SH-SY5Y (cell line): Measurements from ENCODE around the gene LRRC15.

Experiments
- GATA2 ChIP-seq: IDR thresholded peaks from 2 replicates; pipeline ENCODE4 v1.6.1; 2011; ENCODE audit warnings: mild to moderate bottlenecking, low read depth, low read length
- GATA3 ChIP-seq: IDR thresholded peaks from 2 replicates; pipeline ENCODE4 v1.6.1; 2011; ENCODE audit warnings: low read depth, mild to moderate bottlenecking, low read length, moderate library complexity

The LRRC15 gene

GRCh38 chr3:194379651-194380050 lies 10.1 kb upstream of the LRRC15 start:
- TF ChIP-seq GATA2, result no peak
- TF ChIP-seq GATA3, result no peak

- TF ChIP-seq GATA2 (no peak), GATA3 (no peak)
These were observed 9.7 kb upstream of the LRRC15 start for GRCh38 chr3:194379231-194379630.

GRCh38 chr3:194377708-194378107 lies 8.2 kb upstream of the LRRC15 start:
- no peak for TF ChIP-seq GATA2

- TF ChIP-seq GATA3 (no peak), GATA2 (no peak)
These were observed 6.7 kb upstream of the LRRC15 start for GRCh38 chr3:194376241-194376560.

- no peak for TF ChIP-seq GATA2
These were observed 6.1 kb upstream of the LRRC15 start for GRCh38 chr3:194375473-194376240.

GRCh38 chr3:194374935-194375334 lies 5.4 kb upstream of the LRRC15 start:
- TF ChIP-seq GATA2 (no peak), GATA3 (no peak)

GRCh38 chr3:194373899-194374298 lies 4.4 kb upstream of the LRRC15 start:
- TF ChIP-seq GATA2 (no peak), GATA3 (no peak)

GRCh38 chr3:194373028-194373427 lies 3.5 kb upstream of the LRRC15 start:
- TF ChIP-seq GATA2 (no peak), GATA3 (no peak)

- no peak for TF ChIP-seq GATA2
- no peak for TF ChIP-seq GATA3
These were observed 1.2 kb upstream of the LRRC15 start for GRCh38 chr3:194370753-194371152.

- no peak for TF ChIP-seq GATA3
- TF ChIP-seq GATA2, result no peak
These were observed 625 bp downstream of the LRRC15 start for GRCh38 chr3:194368918-194369317.

- peak; percentile 52; the same call in 1 of the 2 replicates for TF ChIP-seq GATA2
- TF ChIP-seq GATA3, result no peak
These were observed 1.3 kb downstream of the LRRC15 start for GRCh38 chr3:194367992-194368841.

- TF ChIP-seq GATA2 (no peak), GATA3 (no peak)
These were observed 3.5 kb downstream of the LRRC15 start for GRCh38 chr3:194365978-194366490.

- TF ChIP-seq GATA2, result no peak
- TF ChIP-seq GATA3, result no peak
These were observed 4.0 kb downstream of the LRRC15 start for GRCh38 chr3:194365526-194365925.

- TF ChIP-seq GATA3 (no peak), GATA2 (no peak)
These were observed 4.7 kb downstream of the LRRC15 start for GRCh38 chr3:194364652-194365434.

GRCh38 chr3:194364314-194364651 lies 5.3 kb downstream of the LRRC15 start:
- no peak for TF ChIP-seq GATA2
- no peak for TF ChIP-seq GATA3
